Nephron progenitor cell (in vitro differentiated cells): ENCODE data around the gene PCBP3.
"Not testable (repeated sequence)": the region's sequence is repeated elsewhere in the genome, so short reads cannot be mapped to it uniquely, and the experiment has no call there.

Source experiments
- DNase-seq: peaks from one replicate; pipeline ENCODE4 v3.0.0; 2021
- H3K27ac Mint-ChIP-seq: 2 replicates; pipeline ENCODE4 v1.8.0; 2021; ENCODE audit warnings: mild to moderate bottlenecking, moderate library complexity, mixed read lengths
- H3K27me3 Mint-ChIP-seq: 2 replicates; pipeline ENCODE4 v1.8.0; 2021; ENCODE audit warnings: mild to moderate bottlenecking, low read depth, mixed read lengths; ENCODE audit not compliant: poor library complexity
- H3K36me3 Mint-ChIP-seq: 2 replicates; pipeline ENCODE4 v1.8.0; 2021; ENCODE audit warnings: low read depth, mixed read lengths
- H3K4me1 Mint-ChIP-seq: 2 replicates; pipeline ENCODE4 v1.8.0; 2021; ENCODE audit warnings: mixed read lengths
- H3K4me3 Mint-ChIP-seq: 2 replicates; pipeline ENCODE4 v1.8.0; 2021; ENCODE audit warnings: mild to moderate bottlenecking, moderate library complexity, mixed read lengths
- H3K9me3 Mint-ChIP-seq: 2 replicates; pipeline ENCODE4 v1.8.0; 2021; ENCODE audit warnings: mild to moderate bottlenecking, moderate library complexity, mixed read lengths
- TF ChIP-seq, protein P1 (sequence below): fragments of 200-600 bp; sonication (generic); IDR thresholded peaks from 2 replicates; pipeline ENCODE4 v1.5.0; 2021; ENCODE audit warnings: antibody characterized with exemption

PCBP3 gene

DNA sequence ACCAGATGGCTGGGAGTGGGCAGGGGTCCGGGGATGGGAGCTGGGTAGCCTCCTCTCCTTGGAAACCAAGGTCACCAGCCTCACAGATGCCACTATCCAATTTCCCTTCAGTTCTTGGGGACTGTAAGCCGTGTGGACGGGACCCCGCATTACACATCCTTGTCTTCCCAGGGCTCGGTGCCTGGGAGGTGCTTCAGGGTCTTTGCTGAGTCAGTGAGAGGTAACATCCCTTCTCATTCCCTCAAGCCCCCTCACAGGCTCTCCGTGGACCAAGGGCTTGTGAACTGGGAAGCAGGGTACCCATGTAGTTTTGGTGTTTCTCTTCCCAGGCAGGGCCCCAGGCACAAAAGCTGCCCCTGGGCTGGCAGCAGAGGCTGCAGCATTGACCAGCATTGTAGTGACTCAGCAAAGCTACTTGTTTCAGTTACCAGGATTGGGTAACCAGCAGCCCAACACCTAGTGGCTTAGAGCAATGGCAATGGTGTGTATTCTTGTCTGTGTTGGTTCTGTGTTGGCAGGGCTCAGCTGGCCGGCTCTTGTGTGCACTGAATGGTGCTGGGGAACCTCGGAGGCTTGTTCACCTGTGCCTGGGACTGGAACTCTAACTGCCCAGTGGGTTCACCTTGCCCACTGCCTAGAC is 24.6 kb upstream of the PCBP3 start:
- DNase-seq, result no peak
- Mint-ChIP-seq H3K4me1 (peaks cover 70% of the 10 kb centered on the region), H3K27ac (no peak overlapping the region), H3K36me3 (no peaks in the 10 kb centered on the region), H3K27me3 (peaks cover 18% of the 10 kb centered on the region), H3K9me3 (peaks cover 3% of the 10 kb centered on the region), H3K4me3 (no peak overlapping the region)
- TF ChIP-seq, protein P1, sequence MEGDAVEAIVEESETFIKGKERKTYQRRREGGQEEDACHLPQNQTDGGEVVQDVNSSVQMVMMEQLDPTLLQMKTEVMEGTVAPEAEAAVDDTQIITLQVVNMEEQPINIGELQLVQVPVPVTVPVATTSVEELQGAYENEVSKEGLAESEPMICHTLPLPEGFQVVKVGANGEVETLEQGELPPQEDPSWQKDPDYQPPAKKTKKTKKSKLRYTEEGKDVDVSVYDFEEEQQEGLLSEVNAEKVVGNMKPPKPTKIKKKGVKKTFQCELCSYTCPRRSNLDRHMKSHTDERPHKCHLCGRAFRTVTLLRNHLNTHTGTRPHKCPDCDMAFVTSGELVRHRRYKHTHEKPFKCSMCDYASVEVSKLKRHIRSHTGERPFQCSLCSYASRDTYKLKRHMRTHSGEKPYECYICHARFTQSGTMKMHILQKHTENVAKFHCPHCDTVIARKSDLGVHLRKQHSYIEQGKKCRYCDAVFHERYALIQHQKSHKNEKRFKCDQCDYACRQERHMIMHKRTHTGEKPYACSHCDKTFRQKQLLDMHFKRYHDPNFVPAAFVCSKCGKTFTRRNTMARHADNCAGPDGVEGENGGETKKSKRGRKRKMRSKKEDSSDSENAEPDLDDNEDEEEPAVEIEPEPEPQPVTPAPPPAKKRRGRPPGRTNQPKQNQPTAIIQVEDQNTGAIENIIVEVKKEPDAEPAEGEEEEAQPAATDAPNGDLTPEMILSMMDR, result no peak

GRCh38 chr21:45620201-45620923 is 23.2 kb upstream of the PCBP3 start:
- peaks cover 23% of the 10 kb centered on the region for H3K27me3 Mint-ChIP-seq
- peaks cover 11% of the 10 kb centered on the region for H3K9me3 Mint-ChIP-seq
- H3K27ac Mint-ChIP-seq, result no peak overlapping the region
- H3K4me1 Mint-ChIP-seq, result peaks cover 65% of the 10 kb centered on the region
- no peak overlapping the region for H3K4me3 Mint-ChIP-seq
- TF ChIP-seq, protein P1, result no peak
- no peak for DNase-seq
- H3K36me3 Mint-ChIP-seq, result no peaks in the 10 kb centered on the region

DNA sequence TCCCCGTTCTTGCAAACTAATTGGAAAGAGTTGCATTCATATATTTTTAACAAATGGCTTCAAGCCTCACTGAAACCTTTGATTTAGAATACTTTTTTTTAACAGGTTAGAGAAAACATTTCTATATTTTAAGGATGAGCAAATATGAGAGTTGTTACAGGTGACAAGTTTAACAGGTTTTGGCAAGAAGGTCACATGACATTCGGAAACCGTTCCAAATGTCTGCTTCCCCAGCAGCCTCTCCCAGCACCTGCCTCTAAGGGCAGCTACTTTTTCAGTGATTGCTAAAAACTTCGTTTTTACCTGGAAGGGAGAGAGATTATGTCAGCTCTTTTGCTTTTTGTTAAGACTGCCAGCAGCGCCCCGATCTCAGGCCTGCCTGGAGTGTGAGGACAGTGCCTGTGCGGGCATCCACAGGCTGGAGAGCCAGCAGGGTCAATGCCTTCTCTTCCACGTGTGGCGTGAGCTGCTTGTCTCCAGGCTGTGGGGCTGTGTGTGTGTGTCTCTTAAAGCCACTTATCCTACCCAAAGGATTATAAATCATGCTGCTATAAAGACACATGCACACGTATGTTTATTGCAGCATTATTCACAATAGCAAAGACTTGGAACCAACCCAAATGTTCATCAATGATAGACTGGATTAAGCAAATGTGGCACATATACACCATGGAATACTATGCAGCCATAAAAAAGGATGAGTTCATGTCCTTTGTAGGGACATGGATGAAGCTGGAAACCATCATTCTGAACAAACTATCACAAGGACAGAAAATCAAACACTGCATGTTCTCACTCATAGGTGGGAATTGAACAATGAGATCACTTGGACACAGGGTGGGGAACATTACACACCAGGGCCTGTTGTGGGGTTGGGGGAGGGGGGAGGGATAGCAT is 21.8 kb upstream of the PCBP3 start:
- Mint-ChIP-seq H3K27me3 (peaks cover 23% of the 10 kb centered on the region), H3K4me1 (peaks cover 54% of the 10 kb centered on the region), H3K9me3 (peaks cover 11% of the 10 kb centered on the region)
- not testable (repeated sequence) for H3K4me3 Mint-ChIP-seq, H3K36me3 Mint-ChIP-seq, DNase-seq, H3K27ac Mint-ChIP-seq

GRCh38 chr21:45622416-45623097 is 21.0 kb upstream of the PCBP3 start:
- Mint-ChIP-seq H3K27me3 (peaks cover 32% of the 10 kb centered on the region), H3K36me3 (no peaks in the 10 kb centered on the region), H3K4me3 (no peak overlapping the region), H3K9me3 (peaks cover 11% of the 10 kb centered on the region), H3K27ac (peak overlapping the region; percentile 79), H3K4me1 (peaks cover 45% of the 10 kb centered on the region)
- DNase-seq, result no peak
- TF ChIP-seq, protein P1, result no peak

DNA sequence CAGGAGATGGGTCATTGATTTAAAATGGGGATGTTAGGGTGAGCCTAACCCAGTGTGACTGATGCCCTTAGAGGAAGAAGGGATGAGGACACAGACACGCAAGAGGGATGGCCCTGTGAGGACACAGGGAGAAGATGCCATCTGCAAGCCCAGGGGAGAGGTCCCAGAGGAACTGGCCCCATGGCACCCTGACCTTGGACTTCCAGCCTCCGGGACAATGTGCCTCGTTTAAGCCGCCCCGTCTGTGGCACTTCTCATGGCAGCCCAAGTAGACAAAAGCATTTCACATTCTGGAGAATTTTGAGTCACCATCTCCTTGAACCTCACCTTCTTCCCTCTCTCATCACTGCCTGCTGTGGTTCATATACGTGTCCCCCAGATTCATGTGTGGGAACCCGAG is 20.1 kb upstream of the PCBP3 start:
- TF ChIP-seq, protein P1, result no peak
- H3K4me3 Mint-ChIP-seq, result no peak overlapping the region
- peaks cover 36% of the 10 kb centered on the region for H3K4me1 Mint-ChIP-seq
- peaks cover 11% of the 10 kb centered on the region for H3K9me3 Mint-ChIP-seq
- no peak for DNase-seq
- peaks cover 32% of the 10 kb centered on the region for H3K27me3 Mint-ChIP-seq
- no peak overlapping the region for H3K27ac Mint-ChIP-seq
- no peaks in the 10 kb centered on the region for H3K36me3 Mint-ChIP-seq

- not testable (repeated sequence) for DNase-seq
- Mint-ChIP-seq H3K27me3 (peaks cover 27% of the 10 kb centered on the region), H3K4me1 (peaks cover 16% of the 10 kb centered on the region)
These were observed 17.4 kb upstream of the PCBP3 start for GRCh38 chr21:45626127-45626526.

More at GRCh38 chr21:45626127-45626526, 17.4 kb upstream of the PCBP3 start:
- not testable (repeated sequence) for H3K27ac Mint-ChIP-seq, H3K4me3 Mint-ChIP-seq, H3K36me3 Mint-ChIP-seq, H3K9me3 Mint-ChIP-seq
